OCI-LY7 (cell line): ENCODE data around the gene VOPP1. TPM values are rescaled to one million over a fixed set of nuclear protein-coding genes. Genes with fewer than 3 reads are reported as not detected.

Source experiments
- BruUV-seq: library from RNA; stranded (reverse); fragments of 400-500 nt; replicated peaks from 2 replicates; lab custom pipeline; 2021; lab: Mats Ljungman, UMichigan
- CTCF ChIA-PET: fragments of 300-600 bp; sonication (Branson Sonifier 250); formaldehyde crosslinking; loops from one replicate; lab custom pipeline; 2022; ENCODE audit warnings: antibody characterized with exemption; ENCODE audit not compliant: unreplicated experiment; lab: Charles Lee
- POLR2A ChIA-PET: fragments of 300-600 bp; sonication (Branson Sonifier 250); formaldehyde crosslinking; loops from one replicate; lab custom pipeline; 2022; ENCODE audit warnings: antibody characterized with exemption; lab: Charles Lee
- DNase-seq: peaks from one replicate; pipeline ENCODE4 v3.0.0-alpha.2; 2015; ENCODE audit warnings: low spot score
- H2AFZ ChIP-seq: fragments of 200-600 bp; sonication (generic), shearing (Covaris generic); 2 replicates; pipeline ENCODE4 v1.6.1; 2014; ENCODE audit warnings: mild to moderate bottlenecking, antibody characterized with exemption, low read length, moderate library complexity
- H3K27ac ChIP-seq: fragments of 200-600 bp; sonication (generic); 2 replicates; pipeline ENCODE4 v1.5.1; 2014; ENCODE audit warnings: mixed run types, low read depth, mild to moderate bottlenecking, moderate library complexity, low read length, inconsistent platforms; ENCODE audit not compliant: poor library complexity, severe bottlenecking
- H3K36me3 ChIP-seq: fragments of 200-600 bp; sonication (generic); 2 replicates; pipeline ENCODE4 v1.6.1; 2014; ENCODE audit warnings: mild to moderate bottlenecking, antibody characterized with exemption, low read length, moderate library complexity, mixed read lengths; ENCODE audit not compliant: insufficient read depth
- H3K4me1 ChIP-seq: fragments of 200-600 bp; sonication (generic); 2 replicates; pipeline ENCODE4 v1.5.1; 2014; ENCODE audit warnings: mild to moderate bottlenecking, low read length; ENCODE audit not compliant: insufficient read depth, poor library complexity, severe bottlenecking
- H3K4me2 ChIP-seq: fragments of 200-600 bp; sonication (generic); 2 replicates; pipeline ENCODE4 v1.6.1; 2014; ENCODE audit warnings: mild to moderate bottlenecking, low read length
- H3K4me3 ChIP-seq: fragments of 200-600 bp; sonication (generic); 2 replicates; pipeline ENCODE4 v1.5.1; 2014; ENCODE audit warnings: mild to moderate bottlenecking, low read depth, low read length; ENCODE audit not compliant: poor library complexity, severe bottlenecking
- H3K79me2 ChIP-seq: fragments of 200-600 bp; sonication (generic); 2 replicates; pipeline ENCODE4 v1.6.1; 2016; ENCODE audit warnings: low read depth, mild to moderate bottlenecking, low read length, moderate library complexity, mixed read lengths; ENCODE audit not compliant: insufficient read depth
- H3K9me2 ChIP-seq: fragments of 200-600 bp; sonication (generic); 2 replicates; pipeline ENCODE4 v1.6.1; 2016; ENCODE audit warnings: mild to moderate bottlenecking, low read length, mixed read lengths; ENCODE audit not compliant: insufficient read depth
- H3K9me3 ChIP-seq: fragments of 200-600 bp; sonication (generic); 2 replicates; pipeline ENCODE4 v1.6.1; 2014; ENCODE audit warnings: mild to moderate bottlenecking, mixed run types, low read length, mixed read lengths
- H4K20me1 ChIP-seq: fragments of 200-600 bp; sonication (generic); 2 replicates; pipeline ENCODE4 v1.6.1; 2014; ENCODE audit warnings: mild to moderate bottlenecking, antibody characterized with exemption, low read length, moderate library complexity, mixed read lengths; ENCODE audit not compliant: insufficient read depth
- EZH2phosphoT487 ChIP-seq: fragments of 200-600 bp; sonication (generic); IDR thresholded peaks from 2 replicates; pipeline ENCODE4 v1.6.1; 2018; ENCODE audit warnings: low read depth, borderline replicate concordance, mild to moderate bottlenecking, mixed run types, antibody characterized with exemption, low read length, moderate library complexity, mixed read lengths
- intact Hi-C: fragments of 100-400 bp; cut with micrococcal nuclease; formaldehyde crosslinking; loops from one replicate; pipeline ENCODE4 v1.10.0; 2022; ENCODE audit not compliant: unreplicated experiment
- total RNA-seq, 2 experiments: library from RNA; depleted of rRNA in 1 of 2; stranded (reverse); fragments of >200 nt in 1 of 2; shearing (Covaris generic) in 1 of 2; gene quantifications; 2 replicates each; pipeline ENCODE4 v1.2.3, GENCODE V29; 2014 to 2022
- TF ChIP-seq, protein P1 (sequence below): fragments of 200-600 bp; sonication (generic); conservative IDR thresholded peaks from 2 replicates; pipeline ENCODE4 v1.5.1; 2014; ENCODE audit warnings: mild to moderate bottlenecking, antibody characterized with exemption, low read length, moderate library complexity, mixed read lengths

The VOPP1 gene
- total RNA-seq, 2 experiments from 2014 or later: 68.8 to 72.1 TPM

GRCh38 chr7:55558962-55559920 is 13.1 kb downstream of the VOPP1 start:
- intact Hi-C loops: no loop called here
- Histone ChIP-seq H3K27ac (peak overlapping the region; percentile 73), H3K9me3 (no peaks in the 10 kb centered on the region), H3K4me3 (peak overlapping the region; percentile 48), H3K9me2 (no peaks in the 10 kb centered on the region), H3K4me2 (peak overlapping the region; percentile 90), H3K79me2 (peaks cover 100% of the 10 kb centered on the region), H2AFZ (no peak overlapping the region), H3K36me3 (peaks cover 34% of the 10 kb centered on the region), H3K4me1 (peaks cover 92% of the 10 kb centered on the region), H4K20me1 (peaks cover 56% of the 10 kb centered on the region)
- no peak for DNase-seq
- BruUV-seq: no TSS peak
- ChIA-PET CTCF (interaction anchor here (0.8 kb wide), 1 partner anchor 11 kb away, joined by 3 read pairs; no protein-coding TSS in a partner anchor), POLR2A (interaction anchor here (0.5 to 2.0 kb wide), 14 partner anchors 8 to 746 kb away, joined by 3 to 8 read pairs (median 4); no protein-coding TSS in a partner anchor)
- TF ChIP-seq EZH2phosphoT487: no peak
- TF ChIP-seq, protein P1, sequence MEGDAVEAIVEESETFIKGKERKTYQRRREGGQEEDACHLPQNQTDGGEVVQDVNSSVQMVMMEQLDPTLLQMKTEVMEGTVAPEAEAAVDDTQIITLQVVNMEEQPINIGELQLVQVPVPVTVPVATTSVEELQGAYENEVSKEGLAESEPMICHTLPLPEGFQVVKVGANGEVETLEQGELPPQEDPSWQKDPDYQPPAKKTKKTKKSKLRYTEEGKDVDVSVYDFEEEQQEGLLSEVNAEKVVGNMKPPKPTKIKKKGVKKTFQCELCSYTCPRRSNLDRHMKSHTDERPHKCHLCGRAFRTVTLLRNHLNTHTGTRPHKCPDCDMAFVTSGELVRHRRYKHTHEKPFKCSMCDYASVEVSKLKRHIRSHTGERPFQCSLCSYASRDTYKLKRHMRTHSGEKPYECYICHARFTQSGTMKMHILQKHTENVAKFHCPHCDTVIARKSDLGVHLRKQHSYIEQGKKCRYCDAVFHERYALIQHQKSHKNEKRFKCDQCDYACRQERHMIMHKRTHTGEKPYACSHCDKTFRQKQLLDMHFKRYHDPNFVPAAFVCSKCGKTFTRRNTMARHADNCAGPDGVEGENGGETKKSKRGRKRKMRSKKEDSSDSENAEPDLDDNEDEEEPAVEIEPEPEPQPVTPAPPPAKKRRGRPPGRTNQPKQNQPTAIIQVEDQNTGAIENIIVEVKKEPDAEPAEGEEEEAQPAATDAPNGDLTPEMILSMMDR: no peak

GRCh38 chr7:55557666-55558188 is 14.6 kb downstream of the VOPP1 start:
- ChIA-PET POLR2A (interaction anchor here (1.0 to 2.0 kb wide), 4 partner anchors 9 to 48 kb away, joined by 3 to 8 read pairs (median 6); no protein-coding TSS in a partner anchor), CTCF (no interaction called here)
- H3K79me2 ChIP-seq: peaks cover 98% of the 10 kb centered on the region
- TF ChIP-seq EZH2phosphoT487: no peak
- TF ChIP-seq, protein P1: no peak
- peak overlapping the region; percentile 48 for H3K4me3 ChIP-seq
- peak; percentile 68 for DNase-seq
- no peaks in the 10 kb centered on the region for H3K9me3 ChIP-seq
- peaks cover 83% of the 10 kb centered on the region for H3K4me1 ChIP-seq
- peaks cover 47% of the 10 kb centered on the region for H4K20me1 ChIP-seq
- peaks cover 42% of the 10 kb centered on the region for H3K36me3 ChIP-seq
- intact Hi-C loops: loop anchor here (2.0 kb wide), 2 partner anchors 13 to 25 kb away; no protein-coding TSS in a partner anchor
- peak overlapping the region; percentile 24; the same call in 1 of the 2 replicates for H2AFZ ChIP-seq
- H3K4me2 ChIP-seq: peak overlapping the region; percentile 90
- H3K9me2 ChIP-seq: no peaks in the 10 kb centered on the region
- no TSS peak for BruUV-seq
- peak overlapping the region; percentile 73 for H3K27ac ChIP-seq
